Measurements from ENCODE around the gene PWWP2B.

DNA sequence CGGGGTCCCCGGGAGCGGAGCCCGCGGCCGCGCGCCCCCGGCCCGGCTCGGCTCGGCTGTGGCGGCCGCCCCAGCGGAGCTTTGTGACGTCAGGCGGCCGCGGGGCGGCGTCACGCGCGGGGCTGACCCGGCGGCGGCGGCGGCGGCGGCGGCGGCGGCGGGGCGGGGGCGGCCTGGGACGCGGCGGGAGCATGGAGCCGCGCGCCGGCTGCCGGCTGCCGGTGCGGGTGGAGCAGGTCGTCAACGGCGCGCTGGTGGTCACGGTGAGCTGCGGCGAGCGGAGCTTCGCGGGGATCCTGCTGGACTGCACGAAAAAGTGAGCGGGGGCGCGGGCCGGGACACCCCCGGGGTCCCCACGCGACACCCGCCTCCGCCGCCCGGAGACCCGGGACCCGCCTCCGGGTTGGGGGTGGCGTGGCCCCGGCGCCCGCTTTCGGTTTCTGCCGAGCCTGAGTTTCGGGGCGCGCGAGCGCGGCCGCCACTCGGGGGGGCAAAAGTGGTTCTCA lies at the start of gene PWWP2B:
- TF ChIP-seq CTCF (IDR thresholded peaks at IDR 0.05), result no peak
- no peak for TF ChIP-seq POLR2AphosphoS2 (conservative IDR thresholded peaks at IDR 0.05; ENCODE audit: low read length)
- peak; percentile 45 for TF ChIP-seq POLR2A (IDR thresholded peaks at IDR 0.05; ENCODE audit: low read length)
- TF ChIP-seq RAD21 (conservative IDR thresholded peaks at IDR 0.05 in 1 of 2, IDR thresholded peaks at IDR 0.05 in 1 of 2), result no peak
- TF ChIP-seq NR3C1 (IDR thresholded peaks at IDR 0.05), result no peak
- no peak for TF ChIP-seq ESRRA (IDR thresholded peaks at IDR 0.05; ENCODE audit: borderline replicate concordance, low read length)
- TF ChIP-seq CEBPB (IDR thresholded peaks at IDR 0.05), result no peak
